HG03135 (cell line): ENCODE measurements around the gene MGMT.

Experiments used
- ATAC-seq: cut with Tn5 transposase; IDR thresholded peaks from one replicate; pipeline ENCODE4 v1.9.1; 2021; ENCODE audit warnings: mild to moderate bottlenecking, moderate library complexity; ENCODE audit not compliant: unreplicated experiment

MGMT gene

DNA sequence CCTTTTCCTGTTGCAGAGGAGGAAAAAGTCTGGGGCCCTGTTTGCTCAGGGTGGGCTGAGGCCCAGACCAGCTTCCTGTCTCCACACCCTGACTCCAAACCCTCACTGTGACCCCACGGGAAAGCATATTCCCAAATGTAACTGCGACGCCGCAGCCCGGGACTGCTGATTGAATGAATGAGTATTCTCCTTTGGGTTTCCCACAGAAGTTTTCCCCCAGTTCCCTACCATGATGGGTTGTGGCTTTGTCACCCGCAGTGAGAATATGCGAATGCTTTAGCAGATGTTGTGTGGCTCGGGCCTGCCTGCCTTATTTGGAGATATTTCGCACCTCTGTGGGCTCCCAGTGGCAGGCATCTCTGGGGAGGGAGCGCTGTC is 50.6 kb downstream of the MGMT start:
- ATAC-seq = no peak

GRCh38 chr10:129518793-129519192 is 51.8 kb downstream of the MGMT start:
- ATAC-seq = no peak

- ATAC-seq = no peak
Measured at GRCh38 chr10:129520440-129521080, 53.5 kb downstream of the MGMT start.

GRCh38 chr10:129521161-129522025 is 54.4 kb downstream of the MGMT start:
- ATAC-seq = no peak

- ATAC-seq = no peak
Measured at GRCh38 chr10:129522041-129522585, 55.1 kb downstream of the MGMT start.

DNA sequence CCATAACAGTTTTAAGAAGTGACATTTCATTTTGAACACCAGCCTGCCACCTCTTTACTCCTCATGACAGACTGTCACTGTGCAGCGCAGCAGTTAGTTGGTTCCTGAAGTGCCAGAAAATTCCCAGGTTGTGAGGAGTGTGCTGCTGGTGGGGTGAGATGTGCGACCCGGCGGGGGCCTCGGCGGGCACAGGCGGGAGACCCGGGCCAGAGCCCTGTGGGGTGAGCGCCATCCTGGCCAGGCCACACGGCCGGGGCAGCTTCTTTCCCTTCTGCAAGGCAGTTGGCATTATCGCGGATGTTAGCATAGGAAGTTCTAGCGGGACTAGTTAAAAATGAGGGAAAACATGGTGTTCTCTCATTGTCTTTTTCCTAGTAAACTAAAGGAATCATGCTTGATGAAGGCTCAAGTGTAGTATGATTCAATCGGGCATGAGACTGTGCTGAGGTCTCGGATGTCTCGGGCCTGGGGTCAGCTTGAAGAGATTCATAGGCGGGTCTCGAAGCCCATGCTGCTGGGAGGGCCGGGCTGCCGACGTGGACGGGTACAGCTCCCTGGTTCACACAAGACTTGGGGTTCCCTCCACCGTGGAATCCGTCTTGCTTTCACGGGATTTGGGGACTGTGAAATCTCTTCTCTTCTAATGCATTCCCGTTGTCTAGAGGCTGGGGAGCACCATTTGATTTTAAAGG is 56.1 kb downstream of the MGMT start:
- no peak for ATAC-seq

GRCh38 chr10:129523723-129524316 is 56.8 kb downstream of the MGMT start:
- no peak for ATAC-seq

DNA sequence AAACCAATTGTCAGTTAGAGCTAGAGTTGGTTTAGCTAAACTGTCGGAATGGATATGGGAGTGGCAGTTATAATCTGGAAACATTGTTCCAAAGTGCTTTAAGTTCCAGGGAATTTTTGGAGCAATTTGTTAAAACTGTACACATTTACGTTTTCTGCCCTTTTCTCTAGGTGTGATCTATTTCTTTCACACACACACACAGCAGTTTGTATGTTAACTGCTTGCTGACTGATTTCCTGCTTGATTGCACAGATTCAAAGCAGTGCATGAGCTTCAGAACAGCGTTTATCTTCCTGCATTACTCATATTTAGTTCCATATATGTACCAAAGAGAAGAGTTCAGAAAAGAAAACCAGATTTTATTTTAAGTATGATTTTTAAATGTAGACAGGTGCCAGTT is 57.9 kb downstream of the MGMT start:
- no peak for ATAC-seq

DNA sequence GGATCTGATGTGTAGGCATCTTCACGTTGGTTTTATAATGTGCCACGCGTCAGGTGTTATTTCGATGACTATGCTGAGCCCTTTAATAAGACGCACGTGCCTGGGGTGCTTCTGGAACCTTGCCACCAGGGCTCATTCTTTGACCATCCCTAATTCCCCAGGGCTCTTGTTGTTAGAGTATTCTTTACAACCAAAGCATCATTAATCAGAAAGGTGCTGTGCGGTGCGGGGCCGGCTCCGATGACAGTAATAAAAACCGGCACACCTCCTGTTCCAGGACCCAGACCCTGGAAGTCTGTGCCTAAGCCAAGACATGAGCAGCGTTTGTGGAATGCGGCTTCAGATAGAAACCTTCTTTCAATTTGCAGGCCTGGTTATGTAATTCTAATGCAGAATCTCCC is 58.4 kb downstream of the MGMT start:
- no peak for ATAC-seq

DNA sequence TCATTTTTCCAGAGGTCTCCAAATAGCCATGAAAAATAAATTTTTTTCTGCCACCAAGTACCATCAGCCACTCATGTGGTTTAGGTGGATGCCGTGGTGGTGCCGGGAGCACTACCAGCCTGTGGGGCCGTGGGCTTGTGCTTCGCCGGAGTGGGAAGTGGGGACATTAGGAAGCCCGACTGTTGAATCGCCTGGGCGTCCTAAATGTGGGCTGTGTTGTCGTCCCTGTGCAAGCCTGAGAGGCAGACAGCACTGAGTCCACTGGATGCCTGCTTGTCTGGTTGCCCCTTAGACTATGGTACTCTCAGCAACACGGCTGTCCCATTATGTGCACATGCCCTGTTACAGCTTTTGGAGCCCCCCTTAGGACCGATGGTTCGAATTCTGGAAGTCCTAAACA is 59.9 kb downstream of the MGMT start:
- no peak for ATAC-seq

- ATAC-seq = no peak
Measured at GRCh38 chr10:129528376-129528978, 61.4 kb downstream of the MGMT start.

DNA sequence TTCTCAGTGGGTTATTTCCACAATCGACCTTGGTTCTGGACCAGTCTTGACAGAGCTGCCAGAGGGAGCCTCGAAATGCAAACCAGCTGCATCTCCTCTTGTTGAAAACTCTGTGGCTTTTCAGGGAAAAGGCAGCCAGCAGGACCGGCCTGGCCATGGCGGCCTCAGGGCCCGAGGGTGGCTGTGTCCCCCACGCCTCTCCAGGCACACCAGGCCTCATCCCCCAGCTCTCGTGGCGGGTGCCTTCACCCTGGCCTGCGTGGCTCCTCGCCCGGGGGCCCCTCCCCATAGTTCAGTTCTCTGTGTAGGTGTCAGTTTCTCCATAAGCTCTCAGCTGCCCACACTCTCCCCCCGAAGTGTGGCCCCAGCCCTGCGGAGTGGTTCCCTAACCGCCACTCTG is 63.5 kb downstream of the MGMT start:
- no peak for ATAC-seq

DNA sequence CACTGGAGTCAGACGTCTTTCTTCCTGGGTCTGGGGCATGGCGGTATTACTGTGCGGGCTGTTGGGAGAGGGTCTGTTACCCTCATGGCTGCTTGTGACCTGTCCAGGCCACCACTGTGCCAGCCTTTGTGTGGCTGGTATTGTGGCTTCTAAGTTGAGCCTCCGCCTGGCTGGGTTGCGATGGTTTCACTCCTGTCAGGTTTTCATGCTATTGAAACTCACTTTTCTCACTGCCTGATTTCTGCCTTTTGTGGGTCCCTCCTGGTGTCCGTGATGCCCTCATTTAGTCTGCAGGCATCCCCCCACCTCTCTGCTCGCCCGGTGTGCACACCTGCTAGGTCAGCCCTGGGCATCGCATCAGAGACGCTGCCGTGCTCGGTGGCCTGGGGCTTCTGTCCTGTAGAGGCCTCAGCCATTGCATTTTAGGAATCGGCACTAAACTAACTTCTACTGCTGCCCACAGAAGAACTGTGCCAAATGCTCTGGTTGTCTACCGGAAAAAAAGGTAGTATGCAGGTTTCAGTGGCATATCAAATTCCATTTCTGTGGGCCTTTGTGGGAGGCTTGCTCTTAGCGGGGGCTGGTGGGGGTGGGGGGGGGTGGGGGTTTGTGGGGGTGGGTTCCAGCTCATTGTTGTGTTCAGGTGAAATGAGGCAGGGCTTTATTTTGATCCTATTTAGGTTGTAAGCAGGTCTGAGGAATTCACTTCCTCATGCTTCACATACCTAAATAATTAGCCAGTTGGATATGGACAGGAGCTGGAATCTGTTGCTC is 64.3 kb downstream of the MGMT start:
- no peak for ATAC-seq

DNA sequence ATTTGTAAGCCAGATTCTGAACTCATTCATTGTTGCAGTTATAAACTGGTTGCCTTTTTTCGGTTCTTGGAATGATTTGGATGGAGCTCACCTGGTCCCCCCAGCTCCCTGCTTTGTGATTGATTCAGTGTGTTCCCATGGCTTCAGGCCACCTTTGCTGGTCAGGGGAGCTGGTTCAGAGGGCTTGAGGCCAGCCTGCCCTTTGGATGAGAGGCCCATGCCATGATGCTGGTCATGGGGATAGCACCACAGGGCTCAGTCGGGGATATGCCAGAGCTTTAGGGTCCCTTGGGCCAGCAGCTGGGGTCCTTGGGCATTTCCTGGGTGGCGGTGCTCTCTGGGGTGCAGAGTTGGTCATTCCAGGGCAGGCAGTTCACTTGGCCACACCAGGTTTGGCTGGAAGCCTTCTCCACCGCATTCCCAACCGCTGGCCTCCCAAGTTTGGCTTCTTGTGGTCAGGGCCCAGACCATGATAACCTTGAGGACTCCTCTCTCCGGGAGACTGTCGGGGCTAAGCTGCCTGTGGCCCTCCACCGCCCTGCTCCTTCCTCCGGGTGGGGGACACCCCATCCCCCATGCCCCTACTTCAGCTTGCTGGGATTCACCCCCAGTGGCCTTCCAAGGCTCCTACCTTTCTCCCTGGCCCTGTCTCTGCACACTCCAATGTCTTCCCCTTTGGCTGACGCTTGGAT is 65.1 kb downstream of the MGMT start:
- no peak for ATAC-seq

- no peak for ATAC-seq
Measured at GRCh38 chr10:129532838-129533237, 65.8 kb downstream of the MGMT start.

GRCh38 chr10:129533281-129533680 is 66.2 kb downstream of the MGMT start:
- ATAC-seq = no peak

- ATAC-seq = no peak
Measured at GRCh38 chr10:129534826-129535225, 67.8 kb downstream of the MGMT start.

- ATAC-seq = no peak
Measured at GRCh38 chr10:129536336-129536735, 69.3 kb downstream of the MGMT start.

DNA sequence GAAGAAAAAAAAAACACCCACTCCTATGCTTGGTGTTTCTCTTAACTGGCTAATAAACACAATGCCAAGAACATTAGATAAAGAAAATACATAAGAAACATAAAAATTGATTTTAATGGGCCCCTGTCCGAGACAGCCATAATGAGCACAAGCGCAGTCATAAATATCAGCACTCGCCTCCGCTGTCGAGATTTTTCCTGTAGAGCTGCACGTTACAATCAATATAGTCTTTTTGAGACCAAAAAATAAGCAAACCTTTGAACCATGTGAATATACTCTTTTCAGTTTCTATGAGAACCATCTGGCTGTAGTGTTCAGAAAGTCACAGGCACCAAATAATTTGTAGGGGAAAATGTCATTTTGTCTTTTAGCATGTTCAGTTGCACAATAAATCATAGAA is 70.1 kb downstream of the MGMT start:
- no peak for ATAC-seq
